ENCODE data around the gene MTHFSD.

The MTHFSD gene

GRCh38 chr16:86550281-86550680, 4.8 kb downstream of the MTHFSD start:
- no peak for DNase-seq (ENCODE audit: low spot score)

- no peak for DNase-seq (ENCODE audit: low spot score)
These were observed 5.2 kb downstream of the MTHFSD start for GRCh38 chr16:86549893-86550190.

- no peak for DNase-seq (ENCODE audit: low spot score)
These were observed 5.8 kb downstream of the MTHFSD start for GRCh38 chr16:86549076-86549892.

- DNase-seq (ENCODE audit: low spot score): no peak
These were observed 7.7 kb downstream of the MTHFSD start for GRCh38 chr16:86547286-86547685.

GRCh38 chr16:86546638-86547013, 8.4 kb downstream of the MTHFSD start:
- no peak for DNase-seq (ENCODE audit: low spot score)

- no peak for DNase-seq (ENCODE audit: low spot score)
These were observed 8.9 kb downstream of the MTHFSD start for GRCh38 chr16:86545954-86546637.

- DNase-seq (ENCODE audit: low spot score): no peak
These were observed 9.6 kb downstream of the MTHFSD start for GRCh38 chr16:86545481-86545880.

- DNase-seq (ENCODE audit: low spot score): no peak
These were observed 12.0 kb downstream of the MTHFSD start for GRCh38 chr16:86542756-86543750.

GRCh38 chr16:86541560-86541959, 13.5 kb downstream of the MTHFSD start:
- DNase-seq (ENCODE audit: low spot score): no peak

GRCh38 chr16:86540894-86541293, 14.1 kb downstream of the MTHFSD start:
- DNase-seq (ENCODE audit: low spot score): no peak

GRCh38 chr16:86538196-86538780, 16.7 kb downstream of the MTHFSD start:
- DNase-seq (ENCODE audit: low spot score): no peak

- DNase-seq (ENCODE audit: low spot score): no peak
These were observed 17.5 kb downstream of the MTHFSD start for GRCh38 chr16:86537486-86537885.

GRCh38 chr16:86536621-86537020, 18.4 kb downstream of the MTHFSD start:
- no peak for DNase-seq (ENCODE audit: low spot score)

- DNase-seq (ENCODE audit: low spot score): no peak
These were observed 20.0 kb downstream of the MTHFSD start for GRCh38 chr16:86534779-86535615.

- no peak for DNase-seq (ENCODE audit: low spot score)
These were observed 21.2 kb downstream of the MTHFSD start for GRCh38 chr16:86533767-86534351.

- no peak for DNase-seq (ENCODE audit: low spot score)
These were observed 22.0 kb downstream of the MTHFSD start for GRCh38 chr16:86533076-86533475.

GRCh38 chr16:86532526-86532815, 22.6 kb downstream of the MTHFSD start:
- DNase-seq (ENCODE audit: low spot score): no peak

GRCh38 chr16:86531641-86532525, 23.2 kb downstream of the MTHFSD start:
- DNase-seq (ENCODE audit: low spot score): no peak

GRCh38 chr16:86531191-86531545, 23.9 kb downstream of the MTHFSD start:
- DNase-seq (ENCODE audit: low spot score): no peak
